DND-41 (cell line): ENCODE measurements around the gene WWC1.

Experiments used
- ATAC-seq: fragments of 200-7000 bp; cut with Tn5 transposase; 3 replicates; pipeline ENCODE4 v1.9.1; 2021; ENCODE audit warnings: low read depth; ENCODE audit not compliant: insufficient read depth
- DNase-seq: peaks from one replicate; pipeline ENCODE4 v3.0.0-alpha.2; 2020
- H2AFZ ChIP-seq: 2 replicates; pipeline ENCODE4 v1.6.0; 2012; ENCODE audit warnings: low read depth, low read length
- H3K27ac ChIP-seq: 2 replicates; pipeline ENCODE4 v1.5.1; 2012; ENCODE audit warnings: low read length, inconsistent platforms
- H3K27me3 ChIP-seq: fragments of 200-600 bp; sonication (generic); 2 replicates; pipeline ENCODE4 v1.6.0; 2012; ENCODE audit warnings: low read length, mild to moderate bottlenecking, inconsistent platforms; ENCODE audit not compliant: insufficient read depth, poor library complexity
- H3K36me3 ChIP-seq: 2 replicates; pipeline ENCODE4 v1.5.1; 2012; ENCODE audit warnings: low read length, inconsistent platforms; ENCODE audit not compliant: insufficient read depth
- H3K4me1 ChIP-seq: 2 replicates; pipeline ENCODE4 v1.5.1; 2012; ENCODE audit warnings: mild to moderate bottlenecking, low read length; ENCODE audit not compliant: insufficient read depth
- H3K4me2 ChIP-seq: 2 replicates; pipeline ENCODE4 v1.6.0; 2012; ENCODE audit warnings: mild to moderate bottlenecking, moderate library complexity, low read length, inconsistent platforms; ENCODE audit not compliant: insufficient read depth
- H3K4me3 ChIP-seq, 2 experiments: fragments of 200-600 bp in 1 of 2; shearing (Covaris generic) in 1 of 2; 2 replicates each; pipeline ENCODE4 v1.5.1; 2012 to 2016; ENCODE audit warnings: inconsistent platforms in 2 of 2, low read length in 2 of 2, mild to moderate bottlenecking in 2 of 2, low read depth in 1 of 2, moderate library complexity in 1 of 2
- H3K79me2 ChIP-seq: 2 replicates; pipeline ENCODE4 v1.6.0; 2012; ENCODE audit warnings: low read length, inconsistent platforms; ENCODE audit not compliant: insufficient read depth
- H3K9ac ChIP-seq: 2 replicates; pipeline ENCODE4 v1.6.0; 2012; ENCODE audit warnings: low read depth, mild to moderate bottlenecking, inconsistent platforms, low read length, moderate library complexity
- H3K9me3 ChIP-seq: 2 replicates; pipeline ENCODE4 v1.5.1; 2012; ENCODE audit warnings: low read length, moderate library complexity, mild to moderate bottlenecking, inconsistent platforms; ENCODE audit not compliant: insufficient read depth, severe bottlenecking
- H4K20me1 ChIP-seq: 2 replicates; pipeline ENCODE4 v1.6.0; 2012; ENCODE audit warnings: low read length; ENCODE audit not compliant: insufficient read depth
- EZH2 ChIP-seq: IDR thresholded peaks from 3 replicates; pipeline ENCODE4 v1.6.1; 2012; ENCODE audit warnings: borderline replicate concordance, low read depth, mild to moderate bottlenecking, moderate library complexity, low read length, inconsistent platforms; ENCODE audit not compliant: severe bottlenecking
- TF ChIP-seq, protein P1 (sequence below): IDR thresholded peaks from 2 replicates; pipeline ENCODE4 v1.5.1; 2012; ENCODE audit warnings: borderline replicate concordance, low read length, moderate library complexity, mild to moderate bottlenecking; ENCODE audit not compliant: poor library complexity, severe bottlenecking; ENCODE audit errors: extremely low read depth

The WWC1 gene

DNA sequence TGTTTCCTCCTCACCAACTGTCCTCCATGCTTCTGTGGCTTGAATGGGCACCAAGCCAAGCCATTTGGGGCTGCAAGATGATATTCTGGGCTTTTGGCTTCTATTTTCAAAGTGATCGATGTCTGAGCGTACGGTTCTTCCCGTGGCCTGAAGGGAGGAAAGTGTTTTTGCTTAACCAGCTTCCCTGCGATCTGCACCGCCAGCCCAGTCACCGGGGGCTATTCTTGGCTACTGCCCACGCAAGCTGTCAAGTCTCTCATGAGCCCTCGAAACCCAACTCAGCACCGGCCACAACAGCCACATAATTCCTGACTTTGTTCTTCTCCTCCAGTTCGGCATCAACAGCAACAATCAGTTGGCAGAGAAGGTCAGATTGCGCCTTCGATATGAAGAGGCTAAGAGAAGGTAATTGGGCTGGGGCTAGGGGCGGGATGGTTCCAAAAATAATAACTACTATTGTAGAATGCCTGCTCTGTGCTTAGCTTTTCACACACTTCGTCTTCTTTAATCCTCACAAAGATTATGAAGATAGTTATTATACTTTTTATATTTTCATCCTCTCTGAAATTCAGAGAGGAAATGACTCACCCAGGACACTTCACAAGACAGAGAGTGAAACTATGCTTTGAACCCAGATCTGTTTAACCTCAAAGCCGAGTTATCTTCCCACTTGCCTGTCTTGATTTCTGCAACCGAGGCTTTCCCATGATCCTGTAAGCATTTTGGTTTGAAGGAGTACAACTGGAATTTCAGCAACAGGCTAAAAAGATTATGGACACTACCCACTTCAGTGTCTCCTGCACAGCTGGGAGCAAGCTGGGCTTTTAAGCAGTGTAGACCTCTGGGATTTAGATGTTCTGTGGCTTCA lies 118.4 kb downstream of the WWC1 start:
- Histone ChIP-seq H3K4me2 (no peak overlapping the region), H3K27ac (no peak overlapping the region), H3K27me3 (peaks cover 5% of the 10 kb centered on the region), H3K9me3 (no peaks in the 10 kb centered on the region), H3K9ac (no peak overlapping the region), H3K79me2 (no peaks in the 10 kb centered on the region), H3K4me3 (no peak overlapping the region), H4K20me1 (no peaks in the 10 kb centered on the region), H3K36me3 (no peaks in the 10 kb centered on the region), H2AFZ (no peak overlapping the region), H3K4me1 (peaks cover 3% of the 10 kb centered on the region; the same call in 1 of the 2 replicates)
- DNase-seq, result no peak
- TF ChIP-seq, protein P1, sequence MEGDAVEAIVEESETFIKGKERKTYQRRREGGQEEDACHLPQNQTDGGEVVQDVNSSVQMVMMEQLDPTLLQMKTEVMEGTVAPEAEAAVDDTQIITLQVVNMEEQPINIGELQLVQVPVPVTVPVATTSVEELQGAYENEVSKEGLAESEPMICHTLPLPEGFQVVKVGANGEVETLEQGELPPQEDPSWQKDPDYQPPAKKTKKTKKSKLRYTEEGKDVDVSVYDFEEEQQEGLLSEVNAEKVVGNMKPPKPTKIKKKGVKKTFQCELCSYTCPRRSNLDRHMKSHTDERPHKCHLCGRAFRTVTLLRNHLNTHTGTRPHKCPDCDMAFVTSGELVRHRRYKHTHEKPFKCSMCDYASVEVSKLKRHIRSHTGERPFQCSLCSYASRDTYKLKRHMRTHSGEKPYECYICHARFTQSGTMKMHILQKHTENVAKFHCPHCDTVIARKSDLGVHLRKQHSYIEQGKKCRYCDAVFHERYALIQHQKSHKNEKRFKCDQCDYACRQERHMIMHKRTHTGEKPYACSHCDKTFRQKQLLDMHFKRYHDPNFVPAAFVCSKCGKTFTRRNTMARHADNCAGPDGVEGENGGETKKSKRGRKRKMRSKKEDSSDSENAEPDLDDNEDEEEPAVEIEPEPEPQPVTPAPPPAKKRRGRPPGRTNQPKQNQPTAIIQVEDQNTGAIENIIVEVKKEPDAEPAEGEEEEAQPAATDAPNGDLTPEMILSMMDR, result no peak
- no peak for TF ChIP-seq EZH2
- ATAC-seq, result peak; percentile 70

DNA sequence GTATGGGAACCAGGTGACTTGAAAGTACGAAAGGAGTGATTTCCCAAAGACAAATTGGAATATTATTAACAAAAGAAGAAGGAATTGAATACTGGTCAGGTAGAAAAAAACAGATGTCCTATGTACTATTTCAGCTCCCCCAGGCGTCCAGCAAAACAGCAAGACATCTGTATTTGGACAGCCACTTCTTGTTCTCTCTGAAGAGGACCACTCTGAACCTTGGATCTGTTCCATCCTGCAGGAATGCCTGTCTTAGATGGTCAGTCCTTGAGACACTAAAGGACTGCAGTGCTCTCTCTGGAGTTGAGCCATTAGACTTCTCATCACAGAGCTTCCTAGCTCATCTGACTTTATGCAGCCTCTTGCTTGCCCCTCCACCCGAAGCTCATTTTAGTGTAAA lies 120.4 kb downstream of the WWC1 start:
- Histone ChIP-seq H3K4me1 (peaks cover 3% of the 10 kb centered on the region; the same call in 1 of the 2 replicates), H3K27ac (no peak overlapping the region), H3K9ac (no peak overlapping the region), H4K20me1 (no peaks in the 10 kb centered on the region), H2AFZ (no peak overlapping the region), H3K79me2 (no peaks in the 10 kb centered on the region), H3K27me3 (peaks cover 5% of the 10 kb centered on the region), H3K9me3 (no peaks in the 10 kb centered on the region), H3K36me3 (no peaks in the 10 kb centered on the region), H3K4me3 (no peak overlapping the region), H3K4me2 (no peak overlapping the region)
- no peak for ATAC-seq
- DNase-seq, result no peak
- no peak for TF ChIP-seq EZH2
- TF ChIP-seq, protein P1, result no peak

DNA sequence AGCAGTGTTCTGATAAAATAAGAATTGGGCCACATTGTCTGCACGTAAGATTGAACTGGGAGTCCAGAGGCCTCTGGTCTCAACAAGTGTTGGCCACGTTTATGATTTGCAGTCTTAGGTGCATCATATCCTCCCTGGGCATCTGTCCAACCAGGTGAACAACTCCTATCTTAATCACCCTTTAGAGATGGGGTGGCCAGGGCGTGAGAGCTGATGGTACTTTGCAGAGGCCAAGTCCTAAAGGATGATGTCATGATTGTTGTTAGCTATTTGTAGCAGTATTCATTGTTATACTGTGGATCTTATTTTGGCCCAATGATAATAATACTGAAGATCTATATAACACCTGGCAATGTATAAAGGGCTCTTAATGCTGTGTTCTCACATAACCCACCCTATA lies 121.6 kb downstream of the WWC1 start:
- TF ChIP-seq, protein P1, result no peak
- no peak for TF ChIP-seq EZH2
- H3K9me3 ChIP-seq, result no peaks in the 10 kb centered on the region
- H3K79me2 ChIP-seq, result no peaks in the 10 kb centered on the region
- peaks cover 5% of the 10 kb centered on the region for H3K27me3 ChIP-seq
- H3K4me1 ChIP-seq, result peaks cover 3% of the 10 kb centered on the region; the same call in 1 of the 2 replicates
- no peak overlapping the region for H3K4me2 ChIP-seq
- H2AFZ ChIP-seq, result no peak overlapping the region
- H3K27ac ChIP-seq, result no peak overlapping the region
- no peaks in the 10 kb centered on the region for H4K20me1 ChIP-seq
- H3K4me3 ChIP-seq, result no peak overlapping the region
- no peak for ATAC-seq
- H3K9ac ChIP-seq, result no peak overlapping the region
- DNase-seq, result no peak
- H3K36me3 ChIP-seq, result no peaks in the 10 kb centered on the region
